GM21515 (cell line): ENCODE data around the gene GGT6.

Experiments
- ATAC-seq: cut with Tn5 transposase; IDR thresholded peaks from one replicate; pipeline ENCODE4 v1.9.1; 2021; ENCODE audit not compliant: unreplicated experiment

Gene GGT6

GRCh38 chr17:4540687-4541327, 19.6 kb downstream of the GGT6 start:
- ATAC-seq, result no peak

GRCh38 chr17:4540224-4540651, 20.1 kb downstream of the GGT6 start:
- ATAC-seq, result no peak

- no peak for ATAC-seq
Observed at GRCh38 chr17:4539576-4540223, 20.7 kb downstream of the GGT6 start.

GRCh38 chr17:4539025-4539424, 21.4 kb downstream of the GGT6 start:
- ATAC-seq, result no peak

- ATAC-seq, result no peak
Observed at GRCh38 chr17:4538236-4539002, 22.0 kb downstream of the GGT6 start.

GRCh38 chr17:4537451-4538235, 22.7 kb downstream of the GGT6 start:
- ATAC-seq, result no peak

GRCh38 chr17:4536742-4537411, 23.5 kb downstream of the GGT6 start:
- ATAC-seq, result no peak

- no peak for ATAC-seq
Observed at GRCh38 chr17:4536259-4536741, 24.1 kb downstream of the GGT6 start.

- no peak for ATAC-seq
Observed at GRCh38 chr17:4535667-4536258, 24.6 kb downstream of the GGT6 start.

GRCh38 chr17:4534928-4535666, 25.3 kb downstream of the GGT6 start:
- no peak for ATAC-seq

GRCh38 chr17:4534515-4534914, 25.9 kb downstream of the GGT6 start:
- ATAC-seq, result no peak

GRCh38 chr17:4533523-4534504, 26.6 kb downstream of the GGT6 start:
- ATAC-seq, result no peak

- no peak for ATAC-seq
Observed at GRCh38 chr17:4532860-4533522, 27.4 kb downstream of the GGT6 start.

- ATAC-seq, result no peak
Observed at GRCh38 chr17:4531988-4532736, 28.2 kb downstream of the GGT6 start.

GRCh38 chr17:4530799-4531730, 29.3 kb downstream of the GGT6 start:
- ATAC-seq, result no peak

- no peak for ATAC-seq
Observed at GRCh38 chr17:4529533-4530152, 30.7 kb downstream of the GGT6 start.
